HepG2 (cell line): ENCODE measurements around the gene NR2F6. TPM values are rescaled to one million over a fixed set of nuclear protein-coding genes. Genes with fewer than 3 reads are reported as not detected.

Source experiments
- FOSL2 ChIP-seq: sonication (generic); formaldehyde crosslinking; IDR thresholded peaks from 2 replicates; pipeline ENCODE4 v1.4.0; 2020; ENCODE audit warnings: missing genetic modification reagents
- FOXM1 ChIP-seq: sonication (generic); formaldehyde crosslinking; IDR thresholded peaks from 2 replicates; pipeline ENCODE4 v1.5.0; 2020; ENCODE audit warnings: missing genetic modification reagents
- KDM5B ChIP-seq: sonication (generic); formaldehyde crosslinking; IDR thresholded peaks from 2 replicates; pipeline ENCODE4 v1.4.0; 2020; ENCODE audit warnings: missing genetic modification reagents, mild to moderate bottlenecking, borderline replicate concordance
- MTF2 ChIP-seq: sonication (generic); formaldehyde crosslinking; IDR thresholded peaks from 2 replicates; pipeline ENCODE4 v1.5.0; 2020; ENCODE audit warnings: missing genetic modification reagents, borderline replicate concordance
- NR2F2 ChIP-seq: IDR thresholded peaks from 2 replicates; pipeline ENCODE4 v1.6.1; 2012; ENCODE audit warnings: low read depth, inconsistent platforms, borderline replicate concordance
- PHF8 ChIP-seq: sonication (generic); formaldehyde crosslinking; IDR thresholded peaks from 2 replicates; pipeline ENCODE4 v1.5.0; 2020; ENCODE audit warnings: missing genetic modification reagents
- RBM39 ChIP-seq: fragments of 200-400 bp; formaldehyde crosslinking; IDR thresholded peaks from one replicate; pipeline ENCODE4 v1.6.1; 2018; ENCODE audit warnings: antibody characterized with exemption, mild to moderate bottlenecking, low read depth, low read length; ENCODE audit not compliant: poor library complexity, severe bottlenecking
- RFXAP ChIP-seq: sonication (generic); formaldehyde crosslinking; IDR thresholded peaks from 2 replicates; pipeline ENCODE4 v1.4.0; 2020; ENCODE audit warnings: missing genetic modification reagents, borderline replicate concordance
- SRF ChIP-seq: IDR thresholded peaks from 2 replicates; pipeline ENCODE4 v1.6.1; 2011; ENCODE audit warnings: mild to moderate bottlenecking, low read depth, low read length, moderate library complexity
- TBX3 ChIP-seq: fragments of 450-650 bp; IDR thresholded peaks from 2 replicates; pipeline ENCODE4 v1.6.1; 2017; ENCODE audit warnings: antibody characterized with exemption, mild to moderate bottlenecking, inconsistent platforms, borderline replicate concordance
- ZFYVE20 ChIP-seq: sonication (generic); formaldehyde crosslinking; IDR thresholded peaks from 2 replicates; pipeline ENCODE4 v1.8.0; 2023; ENCODE audit warnings: low read depth, mild to moderate bottlenecking, moderate library complexity, missing genetic modification reagents, borderline replicate concordance
- ZNF337 ChIP-seq: sonication (generic); formaldehyde crosslinking; IDR thresholded peaks from 2 replicates; pipeline ENCODE4 v1.5.1; 2020; ENCODE audit warnings: missing genetic modification reagents, low read depth, mild to moderate bottlenecking, borderline replicate concordance
- ZNF383 ChIP-seq: sonication (generic); formaldehyde crosslinking; IDR thresholded peaks from 2 replicates; pipeline ENCODE4 v1.4.0; 2020; ENCODE audit warnings: missing genetic modification reagents, mild to moderate bottlenecking, borderline replicate concordance
- ZNF549 ChIP-seq: sonication (generic); formaldehyde crosslinking; IDR thresholded peaks from 2 replicates; pipeline ENCODE4 v1.5.0; 2020; ENCODE audit warnings: missing genetic modification reagents
- ZNF557 ChIP-seq: sonication (generic); formaldehyde crosslinking; IDR thresholded peaks from 2 replicates; pipeline ENCODE4 v1.4.0; 2020; ENCODE audit warnings: missing genetic modification reagents
- ZNF577 ChIP-seq: sonication (generic); formaldehyde crosslinking; IDR thresholded peaks from 2 replicates; pipeline ENCODE4 v1.4.0; 2020; ENCODE audit warnings: mild to moderate bottlenecking, low read depth, missing genetic modification reagents, borderline replicate concordance
- ZNF605 ChIP-seq: sonication (generic); formaldehyde crosslinking; IDR thresholded peaks from 2 replicates; pipeline ENCODE4 v1.8.0; 2022; ENCODE audit warnings: mild to moderate bottlenecking, missing genetic modification reagents
- ZNF619 ChIP-seq: sonication (generic); formaldehyde crosslinking; IDR thresholded peaks from 2 replicates; pipeline ENCODE4 v1.4.0; 2020; ENCODE audit warnings: mild to moderate bottlenecking, missing genetic modification reagents
- ZNF749 ChIP-seq: sonication (generic); formaldehyde crosslinking; IDR thresholded peaks from 2 replicates; pipeline ENCODE4 v1.8.0; 2022; ENCODE audit warnings: mild to moderate bottlenecking, missing genetic modification reagents, moderate library complexity, borderline replicate concordance
- ZNF761 ChIP-seq: sonication (generic); formaldehyde crosslinking; conservative IDR thresholded peaks from 2 replicates; pipeline ENCODE4 v1.4.0; 2020; ENCODE audit warnings: mild to moderate bottlenecking, missing genetic modification reagents
- ZZZ3 ChIP-seq: sonication (generic); formaldehyde crosslinking; IDR thresholded peaks from 2 replicates; pipeline ENCODE4 v1.4.0; 2020; ENCODE audit warnings: missing genetic modification reagents, mild to moderate bottlenecking, borderline replicate concordance
- polyA plus RNA-seq, 8 experiments: library from polyadenylated mRNA; depleted of rRNA in 3 of 8; stranded (reverse) in 7 of 8; unstranded in 1 of 8; fragments of >200 nt; fragmentation: Illumina TruSeq in 4 of 8; extraction: Trizol in 4 of 8; gene quantifications; 2 replicates each; pipeline versions ENCODE4 v1.2.1 to v1.2.3, GENCODE V29; 2011 to 2016; ENCODE audit warnings: low read depth in 4 of 8, missing spikeins in 1 of 8, mixed read lengths in 1 of 8; ENCODE audit not compliant: insufficient read depth in 1 of 8
- total RNA-seq, 5 experiments: library from RNA; depleted of rRNA; stranded (reverse); fragments of >200 nt; fragmentation: Illumina TruSeq; extraction: Trizol; gene quantifications; 2 replicates each; pipeline ENCODE4 v1.2.3, GENCODE V29; 2016; ENCODE audit warnings: low read depth in 1 of 5
- TF ChIP-seq, protein P1 (sequence below): IDR thresholded peaks from 2 replicates; pipeline ENCODE4 v1.4.0; 2020; ENCODE audit warnings: mild to moderate bottlenecking, missing genetic modification reagents
- TF ChIP-seq, protein P2 (sequence below): sonication (generic); formaldehyde crosslinking; IDR thresholded peaks from 2 replicates; pipeline ENCODE4 v1.4.0; 2020; ENCODE audit warnings: missing genetic modification reagents
- TF ChIP-seq, protein P3 (sequence below): sonication (generic); formaldehyde crosslinking; IDR thresholded peaks from 2 replicates; pipeline ENCODE4 v1.8.1; 2023; ENCODE audit warnings: mild to moderate bottlenecking, missing genetic modification reagents

NR2F6 gene
- total and polyA plus RNA-seq, 2 of the 13 experiments (the other 11 are each of a cell fraction or from before 2014, with no cell fraction given) = 30.9 to 72.4 TPM

DNA sequence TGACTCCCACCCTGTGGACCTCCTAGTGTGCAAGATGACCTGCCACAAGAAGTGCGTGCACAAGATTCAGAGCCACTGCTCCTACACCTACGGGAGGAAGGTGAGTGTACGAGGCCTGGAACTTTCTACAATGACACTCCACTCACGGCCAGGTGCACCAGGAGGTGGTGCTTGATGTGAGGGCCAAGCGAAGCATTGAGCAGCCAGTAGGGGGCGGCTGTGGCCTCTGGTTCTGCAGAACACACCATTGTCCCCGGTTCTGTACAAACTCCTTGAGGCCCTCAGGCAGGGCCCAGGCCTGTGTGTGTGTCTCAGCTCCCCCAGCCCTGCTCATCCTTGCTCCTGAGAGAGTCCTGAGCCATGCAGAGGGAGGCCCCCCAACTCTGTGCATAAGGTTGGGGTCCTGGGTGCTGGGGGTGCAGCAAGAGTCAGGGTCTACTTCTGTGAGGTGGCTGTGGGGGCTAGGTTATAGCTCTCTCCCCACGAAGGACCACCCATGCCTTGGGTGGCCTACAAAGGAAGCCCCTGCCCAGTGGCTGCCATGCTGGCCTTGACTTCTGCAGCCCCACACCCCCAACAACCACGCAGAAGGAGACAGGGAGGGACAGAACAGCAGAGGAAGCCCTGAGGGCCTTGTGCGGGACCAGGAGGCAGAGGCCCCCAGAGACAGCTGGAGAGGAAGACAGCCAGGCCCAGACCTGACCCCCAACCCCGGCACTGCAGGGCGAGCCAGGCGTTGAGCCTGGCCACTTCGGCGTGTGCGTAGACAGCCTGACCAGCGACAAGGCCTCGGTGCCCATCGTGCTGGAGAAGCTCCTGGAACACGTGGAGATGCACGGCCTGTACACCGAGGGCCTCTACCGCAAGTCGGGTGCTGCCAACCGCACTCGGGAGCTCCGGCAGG lies 40.2 kb downstream of the NR2F6 start (continued):
- TF ChIP-seq ZZZ3 (CRISPR knock-in tag) (no peak), ZNF619 (CRISPR knock-in tag) (no peak), RBM39 (no peak), PHF8 (CRISPR knock-in tag) (no peak), MTF2 (CRISPR knock-in tag) (no peak), SRF (no peak), TBX3 (no peak), ZFYVE20 (CRISPR knock-in tag) (no peak), ZNF337 (CRISPR knock-in tag) (no peak), RFXAP (CRISPR knock-in tag) (no peak), ZNF577 (CRISPR knock-in tag) (no peak), ZNF557 (CRISPR knock-in tag) (no peak), NR2F2 (no peak), ZNF761 (CRISPR knock-in tag) (no peak), ZNF749 (CRISPR knock-in tag) (no peak), KDM5B (0 out of 2 replicates have a peak, but pooled peaks have one; percentile 34), ZNF383 (no peak), FOSL2 (CRISPR knock-in tag) (peak; percentile 13; the same call in 1 of the 2 replicates), ZNF605 (CRISPR knock-in tag) (no peak), FOXM1 (CRISPR knock-in tag) (no peak), ZNF549 (no peak)
- TF ChIP-seq, protein P1, sequence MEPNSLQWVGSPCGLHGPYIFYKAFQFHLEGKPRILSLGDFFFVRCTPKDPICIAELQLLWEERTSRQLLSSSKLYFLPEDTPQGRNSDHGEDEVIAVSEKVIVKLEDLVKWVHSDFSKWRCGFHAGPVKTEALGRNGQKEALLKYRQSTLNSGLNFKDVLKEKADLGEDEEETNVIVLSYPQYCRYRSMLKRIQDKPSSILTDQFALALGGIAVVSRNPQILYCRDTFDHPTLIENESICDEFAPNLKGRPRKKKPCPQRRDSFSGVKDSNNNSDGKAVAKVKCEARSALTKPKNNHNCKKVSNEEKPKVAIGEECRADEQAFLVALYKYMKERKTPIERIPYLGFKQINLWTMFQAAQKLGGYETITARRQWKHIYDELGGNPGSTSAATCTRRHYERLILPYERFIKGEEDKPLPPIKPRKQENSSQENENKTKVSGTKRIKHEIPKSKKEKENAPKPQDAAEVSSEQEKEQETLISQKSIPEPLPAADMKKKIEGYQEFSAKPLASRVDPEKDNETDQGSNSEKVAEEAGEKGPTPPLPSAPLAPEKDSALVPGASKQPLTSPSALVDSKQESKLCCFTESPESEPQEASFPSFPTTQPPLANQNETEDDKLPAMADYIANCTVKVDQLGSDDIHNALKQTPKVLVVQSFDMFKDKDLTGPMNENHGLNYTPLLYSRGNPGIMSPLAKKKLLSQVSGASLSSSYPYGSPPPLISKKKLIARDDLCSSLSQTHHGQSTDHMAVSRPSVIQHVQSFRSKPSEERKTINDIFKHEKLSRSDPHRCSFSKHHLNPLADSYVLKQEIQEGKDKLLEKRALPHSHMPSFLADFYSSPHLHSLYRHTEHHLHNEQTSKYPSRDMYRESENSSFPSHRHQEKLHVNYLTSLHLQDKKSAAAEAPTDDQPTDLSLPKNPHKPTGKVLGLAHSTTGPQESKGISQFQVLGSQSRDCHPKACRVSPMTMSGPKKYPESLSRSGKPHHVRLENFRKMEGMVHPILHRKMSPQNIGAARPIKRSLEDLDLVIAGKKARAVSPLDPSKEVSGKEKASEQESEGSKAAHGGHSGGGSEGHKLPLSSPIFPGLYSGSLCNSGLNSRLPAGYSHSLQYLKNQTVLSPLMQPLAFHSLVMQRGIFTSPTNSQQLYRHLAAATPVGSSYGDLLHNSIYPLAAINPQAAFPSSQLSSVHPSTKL (CRISPR knock-in tag) = no peak
- TF ChIP-seq, protein P2, sequence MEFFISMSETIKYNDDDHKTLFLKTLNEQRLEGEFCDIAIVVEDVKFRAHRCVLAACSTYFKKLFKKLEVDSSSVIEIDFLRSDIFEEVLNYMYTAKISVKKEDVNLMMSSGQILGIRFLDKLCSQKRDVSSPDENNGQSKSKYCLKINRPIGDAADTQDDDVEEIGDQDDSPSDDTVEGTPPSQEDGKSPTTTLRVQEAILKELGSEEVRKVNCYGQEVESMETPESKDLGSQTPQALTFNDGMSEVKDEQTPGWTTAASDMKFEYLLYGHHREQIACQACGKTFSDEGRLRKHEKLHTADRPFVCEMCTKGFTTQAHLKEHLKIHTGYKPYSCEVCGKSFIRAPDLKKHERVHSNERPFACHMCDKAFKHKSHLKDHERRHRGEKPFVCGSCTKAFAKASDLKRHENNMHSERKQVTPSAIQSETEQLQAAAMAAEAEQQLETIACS (CRISPR knock-in tag) = no peak
- TF ChIP-seq, protein P3, sequence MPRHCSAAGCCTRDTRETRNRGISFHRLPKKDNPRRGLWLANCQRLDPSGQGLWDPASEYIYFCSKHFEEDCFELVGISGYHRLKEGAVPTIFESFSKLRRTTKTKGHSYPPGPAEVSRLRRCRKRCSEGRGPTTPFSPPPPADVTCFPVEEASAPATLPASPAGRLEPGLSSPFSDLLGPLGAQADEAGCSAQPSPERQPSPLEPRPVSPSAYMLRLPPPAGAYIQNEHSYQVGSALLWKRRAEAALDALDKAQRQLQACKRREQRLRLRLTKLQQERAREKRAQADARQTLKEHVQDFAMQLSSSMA = no peak
